Heart left ventricle (tissue), 16 donors: ENCODE measurements around the gene ANKRD9. TPM values are rescaled to one million over a fixed set of nuclear protein-coding genes. Genes with fewer than 3 reads are reported as not detected.

Experiments
- ATAC-seq, 4 donors: fragments of 200-7000 bp; cut with Tn5 transposase; one replicate each; pipeline ENCODE4 v1.9.1; 2020 to 2022; ENCODE audit warnings: moderate library complexity in 4 of 4, mild to moderate bottlenecking in 3 of 4, moderate number of reproducible peaks in 1 of 4
- DNase-seq, 5 donors: peaks; one replicate each; pipeline ENCODE4 v3.0.0-alpha.2; 2020
- H3K27ac ChIP-seq, 12 donors: fragments of 200-600 bp; sonication (generic) in 4 of 12; one replicate each; pipeline versions ENCODE4 v1.5.0 to v1.8.0; 2016 to 2022; ENCODE audit warnings: mild to moderate bottlenecking in 2 of 12
- H3K27me3 ChIP-seq, 9 donors: fragments of 200-600 bp; sonication (generic) in 2 of 9; one replicate each; pipeline versions ENCODE4 v1.5.1 to v1.8.0; 2016 to 2022; ENCODE audit warnings: mild to moderate bottlenecking in 3 of 9
- H3K36me3 ChIP-seq, 9 donors: fragments of 200-600 bp; sonication (generic) in 2 of 9; one replicate each; pipeline versions ENCODE4 v1.5.0 to v1.8.0; 2018 to 2022; ENCODE audit warnings: mild to moderate bottlenecking in 2 of 9
- H3K4me1 ChIP-seq, 12 donors: fragments of 200-600 bp; sonication (generic) in 4 of 12; one replicate each; pipeline versions ENCODE4 v1.5.0 to v1.8.0; 2016 to 2022; ENCODE audit warnings: mild to moderate bottlenecking in 3 of 12
- H3K4me3 ChIP-seq, 12 donors: fragments of 200-600 bp; sonication (generic) in 4 of 12; one replicate each; pipeline versions ENCODE4 v1.5.0 to v1.8.0; 2017 to 2022; ENCODE audit warnings: mild to moderate bottlenecking in 9 of 12, moderate library complexity in 4 of 12
- H3K9me3 ChIP-seq, 12 donors: fragments of 200-600 bp; sonication (generic) in 4 of 12; one replicate each; pipeline versions ENCODE4 v1.5.0 to v1.8.0; 2016 to 2022; ENCODE audit warnings: mild to moderate bottlenecking in 1 of 12
- CTCF ChIP-seq, 12 donors: fragments of 200-600 bp; sonication (generic) in 4 of 12; IDR thresholded peaks; one replicate each; pipeline versions ENCODE4 v1.5.0 to v1.8.0; 2018 to 2022; ENCODE audit warnings: antibody characterized with exemption in 12 of 12, mild to moderate bottlenecking in 5 of 12
- POLR2A ChIP-seq, 2 donors: fragments of 450-650 bp; IDR thresholded peaks; one replicate each; pipeline ENCODE4 v1.6.1; 2017; ENCODE audit warnings: antibody characterized with exemption in 2 of 2, mild to moderate bottlenecking in 2 of 2, moderate library complexity in 2 of 2
- WGBS, 4 donors: extraction: QIAGEN DNeasy Blood & Tissue Kit in 2 of 4; methylation state at CpG; one replicate each; pipeline versions ENCODE4 v1.1.5 to v1.1.7; 2013 to 2018; 5-methylcytosine and 5-hydroxymethylcytosine counted together
- intact Hi-C, 10 donors: fragments of 100-400 bp; cut with DNase I; formaldehyde crosslinking; loops; one replicate each; pipeline versions ENCODE4 v1.11.1 to v1.14.2; 2022
- polyA plus RNA-seq, 2 donors: library from polyadenylated mRNA; stranded (reverse); fragments of 200-250 nt; gene quantifications; one replicate each; pipeline ENCODE4 v1.2.3, GENCODE V29; 2013
- total RNA-seq, 9 donors: library from RNA; depleted of rRNA in 2 of 9; stranded (reverse); fragments of >200 nt in 2 of 9; fragmentation: NEBNext Ultra II Directional in 3 of 9; extraction: Animal tissue kit (Norgen Biotek cat#: 25700) in 3 of 9; gene quantifications; one replicate each; pipeline versions ENCODE4 v1.1.0 to v1.2.4, GENCODE V29; 2016 to 2023
- donor health status: ischemic (EF 13 %, LVEDD 7.1; RV severe dilation, severe dysfunction).
- donor health status: healthy with polysubstance abuse.
- donor health status: DM: no; HTN: yes; CAD: no.
- donor health status: DM: no; HTN: no; CAD: no.
- donor health status: ischemic (EF 25% LVEDD 6.9; RV normal size, moderate dysfunction).
- donor health status: ischemic (EF 25% LVEDD 5.7; RV mildly dilated, moderate dysfunction).
- donor health status: healthy.
- donor health status: DM: yes; HTN: yes; CAD: no.
- donor health status: ischemic (EF 35%, LVEDD 5.7; RV mildly dilated, moderate dysfunction).
- donor health status: nonischemic (EF 11% LVEDD 7.7; RV severe dilation, severe dysfunction).
- donor health status: DM: yes; HTN: yes; CAD: no.
- donor health status: PGD.
- donor health status: ischemic (EF 29% LVEDD 5.4; RV normal size, mild dysfunction).
- donor health status: nonischemic (EF 23%, LVEDD 6.1; RV moderate dilation, normal function).

The ANKRD9 gene
- total and polyA plus RNA-seq, 11 donors = 42.2 to 271 (median 126) TPM

DNA sequence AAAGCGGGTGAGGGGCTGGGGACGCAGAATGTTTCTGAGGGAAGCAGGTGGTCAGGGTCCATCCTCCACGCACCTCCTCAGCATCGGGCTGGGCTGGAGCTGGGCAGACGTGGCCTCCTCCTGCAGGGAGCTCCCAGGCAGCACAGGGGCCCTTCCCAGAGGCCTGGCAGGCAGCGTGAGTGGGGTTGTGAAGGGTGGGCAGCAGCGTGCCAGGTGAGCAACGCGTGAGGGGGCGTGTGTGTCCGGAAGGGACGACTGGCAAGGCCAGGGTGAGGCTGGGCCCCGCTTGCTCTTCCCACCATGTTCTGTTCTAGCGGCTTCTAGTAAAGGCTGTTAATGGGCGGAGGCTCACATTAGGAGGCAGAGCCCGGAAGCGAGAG lies 17.1 kb downstream of the ANKRD9 start:
- WGBS, 4 donors = 94 to 97% (median 96%) methylated on average over 16 to 17 of the region's 17 CpGs
- TF ChIP-seq POLR2A (IDR thresholded peaks at IDR 0.05) (no peak), CTCF (IDR thresholded peaks at IDR 0.05) (no peak)

GRCh38 chr14:102491786-102492530 lies 17.6 kb downstream of the ANKRD9 start:
- intact Hi-C loops = no loop called here
- Histone ChIP-seq H3K36me3 (peaks cover 0 to 5% (median 0%) of the 10 kb centered on the region in 9 donors), H3K4me1 (peaks cover 0 to 5% (median under 1%) of the 10 kb centered on the region in 12 donors), H3K27me3 (no peaks in the 10 kb centered on the region), H3K9me3 (no peaks in the 10 kb centered on the region), H3K4me3 (no peak overlapping the region), H3K27ac (no peak overlapping the region)
- WGBS, 4 donors = 89 to 96% (median 94%) methylated on average over 7 of the region's 7 CpGs
- ATAC-seq = no peak
- TF ChIP-seq POLR2A (IDR thresholded peaks at IDR 0.05) (no peak), CTCF (IDR thresholded peaks at IDR 0.05) (no peak)
- no peak for DNase-seq

More for the DNA sequence above, 17.1 kb downstream of the ANKRD9 start:
- peaks cover 0 to 8% (median 0%) of the 10 kb centered on the region in 9 donors for H3K36me3 ChIP-seq
- H3K27me3 ChIP-seq = no peaks in the 10 kb centered on the region
- H3K9me3 ChIP-seq = no peaks in the 10 kb centered on the region
- ATAC-seq (no peak), DNase-seq (no peak)
- no peak overlapping the region for H3K27ac ChIP-seq
- intact Hi-C loops = no loop called here
- no peaks in the 10 kb centered on the region for H3K4me1 ChIP-seq
- H3K4me3 ChIP-seq = no peak overlapping the region

DNA sequence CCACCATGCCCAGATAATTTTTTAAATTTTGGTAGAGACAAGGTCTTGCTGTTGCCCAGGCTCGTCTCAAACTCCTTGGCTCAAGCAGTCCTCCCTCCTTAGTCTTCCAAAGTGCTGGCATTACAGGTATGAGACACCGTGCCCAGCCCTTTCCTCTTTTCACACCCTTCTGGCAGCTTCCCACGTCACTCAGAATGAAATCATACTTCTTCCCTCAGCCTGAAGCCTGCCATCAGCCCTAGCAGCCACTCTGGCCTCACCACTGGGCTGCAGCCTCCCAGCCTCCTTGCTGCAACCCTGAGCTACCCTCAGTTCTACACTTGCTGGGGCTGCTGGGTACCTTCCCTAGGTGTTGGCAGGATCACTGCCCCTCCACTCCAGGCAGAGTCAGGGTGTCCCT lies 18.2 kb downstream of the ANKRD9 start:
- Histone ChIP-seq H3K9me3 (no peaks in the 10 kb centered on the region), H3K27ac (no peak overlapping the region), H3K36me3 (peaks cover 0 to 5% (median 0%) of the 10 kb centered on the region in 9 donors), H3K4me3 (no peak overlapping the region), H3K4me1 (peaks cover 0 to 8% (median 2%) of the 10 kb centered on the region in 12 donors), H3K27me3 (no peaks in the 10 kb centered on the region)
- ATAC-seq (no peak), DNase-seq (no peak)
- WGBS, 4 donors = 82 to 91% (median 89%) methylated on average over 3 of the region's 3 CpGs
- TF ChIP-seq CTCF (IDR thresholded peaks at IDR 0.05) (no peak), POLR2A (IDR thresholded peaks at IDR 0.05) (no peak)
- intact Hi-C loops = no loop called here

- intact Hi-C loops = no loop called here
- Histone ChIP-seq H3K36me3 (peaks cover 0 to 5% (median 0%) of the 10 kb centered on the region in 9 donors), H3K9me3 (no peaks in the 10 kb centered on the region), H3K4me1 (peaks cover 0 to 10% (median 2%) of the 10 kb centered on the region in 12 donors), H3K27me3 (no peaks in the 10 kb centered on the region), H3K4me3 (no peak overlapping the region), H3K27ac (no peak overlapping the region)
- WGBS, 4 donors = 88 to 91% (median 90%) methylated on average over 14 to 18 of the region's 18 CpGs
- ATAC-seq (no peak), DNase-seq (no peak)
- TF ChIP-seq POLR2A (IDR thresholded peaks at IDR 0.05) = no peak
- TF ChIP-seq CTCF (IDR thresholded peaks at IDR 0.05) = no peak
Measured at GRCh38 chr14:102490456-102490855, 19.1 kb downstream of the ANKRD9 start.
